Activated CD8-positive, alpha-beta memory T cell treated with anti-CD3 and anti-CD28 coated beads, Interleukin-2, amount 50 U/mL, for 4 hours (primary cell): ENCODE results near the gene RPRD1B.

Source experiments
- DNase-seq: peaks from one replicate; pipeline ENCODE4 v3.0.0-alpha.2; 2020

RPRD1B gene

GRCh38 chr20:38108986-38109541, 75.5 kb downstream of the RPRD1B start:
- DNase-seq = no peak

DNA sequence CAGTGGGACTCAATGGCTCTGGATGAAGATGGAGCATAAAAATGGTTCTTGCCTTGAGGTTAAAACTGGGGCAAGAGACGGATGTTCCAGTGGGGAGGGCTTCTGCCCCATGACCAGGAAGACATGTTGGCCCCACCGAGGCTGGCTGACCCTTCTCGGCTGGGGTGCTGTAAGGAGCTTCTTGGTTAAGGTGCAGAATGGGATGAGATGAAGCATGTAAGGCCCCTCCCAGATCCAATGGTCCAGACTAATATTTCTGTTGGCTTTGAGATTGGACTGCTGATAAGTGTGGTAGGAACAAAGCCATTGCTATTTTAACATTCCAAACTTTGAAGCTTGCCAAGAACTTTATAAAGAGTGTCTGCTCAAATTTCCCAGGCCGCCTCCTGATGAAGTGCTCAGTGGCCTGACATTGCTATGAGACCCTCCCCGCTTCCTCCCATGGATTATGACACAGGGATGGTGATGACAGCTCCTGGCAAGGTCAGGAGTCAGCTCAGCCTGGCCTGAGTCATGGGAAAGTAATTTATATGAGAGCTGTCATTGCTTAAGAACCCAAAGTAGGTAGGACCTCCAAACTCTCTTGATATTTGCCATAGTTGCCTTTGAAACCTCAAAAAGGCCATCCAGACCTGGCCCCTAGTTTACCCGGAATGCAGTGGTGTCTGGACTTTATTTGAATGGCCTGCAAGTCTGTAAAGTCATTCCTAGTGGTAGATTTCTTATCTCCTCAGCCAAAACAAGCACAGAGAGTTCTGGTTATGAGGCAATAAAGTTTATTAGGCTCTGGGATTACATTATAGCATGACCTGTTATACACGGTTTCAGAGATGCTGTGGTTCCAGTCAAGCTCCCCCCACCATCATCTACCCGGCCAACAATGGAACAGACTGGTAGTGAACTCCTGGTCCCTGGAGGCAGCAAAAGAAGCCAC, 76.3 kb downstream of the RPRD1B start:
- DNase-seq = no peak

- DNase-seq = no peak
Observed at GRCh38 chr20:38110525-38111178, 77.1 kb downstream of the RPRD1B start.

DNA sequence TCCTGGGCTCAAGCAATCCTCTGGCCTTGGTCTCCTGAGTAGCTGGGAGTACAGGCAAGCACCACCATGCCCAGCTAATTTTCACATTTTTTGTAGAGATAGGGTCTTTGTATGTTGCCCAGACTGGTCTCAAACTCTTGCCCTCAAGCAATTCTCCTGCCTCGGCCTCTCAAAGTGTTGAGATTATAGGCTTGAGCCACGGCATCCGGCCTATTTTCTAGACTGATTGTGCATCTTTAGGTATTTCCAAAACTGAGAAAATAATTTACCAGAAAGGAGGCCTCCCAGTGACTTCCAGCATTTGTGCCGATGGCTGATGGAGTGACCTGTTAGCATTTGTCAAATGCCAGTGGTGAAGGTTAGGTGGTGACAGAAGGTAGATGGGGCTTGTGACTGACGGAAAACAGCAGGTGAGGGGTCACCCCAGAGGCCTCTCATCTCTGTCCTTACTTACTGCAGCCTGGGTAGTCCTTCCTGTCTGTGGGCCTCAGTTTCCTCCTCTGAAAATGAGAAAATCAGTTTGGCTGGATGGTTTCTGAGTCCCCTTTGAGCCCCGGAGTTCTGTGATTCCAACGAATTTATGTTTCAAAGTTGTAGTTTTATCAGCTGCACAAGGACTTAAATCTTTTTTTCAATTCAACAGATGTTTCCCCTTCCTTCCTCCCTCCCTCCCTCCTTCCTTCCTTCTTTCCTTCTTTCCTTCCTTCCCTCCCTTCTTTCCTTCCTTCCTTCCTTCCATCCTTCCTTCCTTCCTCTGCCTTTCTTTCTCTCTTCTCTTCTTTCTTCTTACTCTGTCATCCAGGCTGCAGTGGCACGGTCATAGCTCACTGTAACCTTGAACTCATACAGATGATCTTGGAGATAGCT, 78.1 kb downstream of the RPRD1B start:
- DNase-seq = no peak

DNA sequence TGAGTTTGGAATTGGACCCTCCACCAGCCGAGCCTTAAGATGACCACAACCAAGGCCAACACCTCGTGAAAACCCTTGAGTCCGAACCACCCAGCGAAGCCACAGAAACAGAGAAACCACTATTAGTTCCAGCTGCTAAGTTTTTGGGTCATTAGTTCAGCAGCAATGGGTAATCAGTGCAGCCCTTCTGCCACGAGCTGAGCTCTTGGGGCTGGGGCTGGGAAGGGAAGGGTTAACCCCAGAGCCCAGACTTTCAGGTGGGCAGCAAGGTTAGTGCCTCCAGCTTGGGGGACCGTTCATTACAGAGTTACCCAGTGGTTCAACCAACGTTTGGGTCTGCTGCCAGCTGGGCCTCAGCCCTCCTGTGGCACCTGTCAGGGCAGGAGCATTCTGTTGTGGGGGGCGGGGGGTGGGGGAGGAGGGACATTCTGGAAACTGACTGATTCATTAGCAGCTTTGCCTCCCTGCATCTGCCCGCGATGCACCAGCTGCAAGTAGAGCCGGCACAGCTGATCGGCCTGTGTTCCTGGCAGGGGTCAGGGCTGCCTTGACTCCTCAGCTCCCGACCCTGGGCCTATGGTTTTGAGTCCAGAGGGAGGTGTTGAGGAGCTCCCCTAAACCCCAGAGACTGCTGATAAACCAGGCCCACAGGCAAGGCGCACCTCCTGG, 78.8 kb downstream of the RPRD1B start:
- DNase-seq = no peak

DNA sequence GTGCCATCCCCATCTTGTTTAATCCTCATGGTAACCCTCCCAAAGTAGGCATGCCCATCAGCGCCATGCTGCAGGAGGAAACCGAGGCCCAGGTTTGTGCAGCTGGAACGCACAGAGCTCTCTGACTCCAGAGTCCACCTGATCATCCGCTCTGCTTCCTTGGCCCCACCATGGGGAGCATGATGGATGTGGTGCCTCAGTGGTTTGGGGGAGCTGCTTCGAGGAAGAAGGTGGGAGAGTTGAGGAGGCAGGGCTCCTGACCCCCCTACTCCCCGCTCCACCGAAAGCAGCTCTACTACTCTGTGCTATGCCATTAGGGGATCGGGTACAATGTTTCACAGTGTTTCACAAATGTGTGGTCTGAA, 79.4 kb downstream of the RPRD1B start:
- no peak for DNase-seq

GRCh38 chr20:38113401-38114325, 80.1 kb downstream of the RPRD1B start:
- DNase-seq = no peak

- no peak for DNase-seq
Observed at GRCh38 chr20:38114353-38114791, 80.8 kb downstream of the RPRD1B start.

GRCh38 chr20:38115205-38115604, 81.7 kb downstream of the RPRD1B start:
- no peak for DNase-seq

DNA sequence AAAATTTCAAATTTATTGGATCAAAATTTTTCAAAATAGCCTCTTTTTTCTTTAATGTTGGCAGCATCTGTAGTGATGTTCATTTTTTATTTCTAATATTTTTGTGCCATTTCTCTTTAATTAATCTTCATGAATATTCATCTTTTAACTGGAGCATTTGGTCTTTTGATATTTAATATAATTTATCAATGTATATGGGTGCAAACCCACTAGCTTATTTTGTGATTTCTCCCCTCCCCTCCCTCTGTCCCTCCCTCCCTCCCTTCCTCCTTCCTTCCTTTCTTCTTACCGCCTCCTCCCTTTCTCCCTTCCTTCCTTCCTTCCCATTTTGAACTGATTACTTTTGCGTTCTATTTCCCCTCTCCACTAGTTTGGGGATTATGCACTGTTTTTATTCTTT, 82.3 kb downstream of the RPRD1B start:
- no peak for DNase-seq

DNA sequence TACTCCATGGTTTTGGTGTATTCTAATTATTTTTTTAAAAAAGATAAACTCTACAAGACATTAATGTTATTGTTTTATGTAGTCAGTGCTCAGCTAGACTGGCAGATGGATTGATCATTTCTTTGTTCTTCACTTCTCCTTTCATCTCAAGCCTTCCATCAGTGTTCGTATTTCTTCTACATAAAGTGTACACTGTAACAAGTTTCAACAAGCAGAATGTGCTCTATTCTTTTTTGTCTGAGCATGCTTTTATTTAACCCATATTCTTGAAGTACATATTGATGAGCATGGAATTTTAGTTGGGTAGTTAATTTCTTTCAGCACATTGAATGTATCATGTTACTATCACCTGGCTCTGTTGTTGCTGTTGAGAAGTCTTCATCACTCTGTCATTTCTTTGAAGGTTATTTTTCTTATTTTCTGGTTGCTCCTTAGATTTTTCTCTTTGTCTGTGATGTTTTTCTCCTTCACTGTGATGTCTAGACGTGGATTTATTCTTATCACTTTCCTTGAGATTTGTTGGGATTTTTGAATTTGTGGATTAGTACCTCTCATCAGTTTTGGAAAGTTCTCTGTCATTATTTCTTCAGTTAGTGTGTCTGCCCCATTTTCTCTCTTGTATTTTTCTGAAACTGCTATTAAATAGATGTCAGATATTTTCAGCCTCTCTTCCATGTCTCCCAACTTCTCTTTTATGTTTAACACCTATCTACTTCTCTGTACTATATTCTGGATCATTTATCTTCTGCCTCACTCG, 83.0 kb downstream of the RPRD1B start:
- DNase-seq = no peak

GRCh38 chr20:38117205-38117604, 83.7 kb downstream of the RPRD1B start:
- no peak for DNase-seq

DNA sequence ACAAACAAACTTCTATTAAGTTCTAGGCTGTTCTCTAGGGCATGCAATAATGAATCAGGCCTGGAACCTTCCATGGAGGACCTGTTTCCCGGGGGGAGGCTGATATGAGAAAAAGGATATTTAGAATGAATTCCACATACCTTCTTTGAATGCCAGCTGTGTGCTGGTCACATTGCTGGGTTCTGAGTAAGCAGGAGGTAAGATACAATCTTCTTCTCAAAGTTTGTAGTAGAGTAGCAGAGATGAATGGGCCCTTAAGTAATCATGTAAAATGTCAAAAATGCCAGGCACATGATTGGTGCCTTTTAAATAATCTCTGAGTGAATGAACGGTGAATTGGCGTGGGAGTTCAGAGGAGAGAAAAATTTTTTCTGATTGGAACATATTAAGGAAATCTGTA, 84.1 kb downstream of the RPRD1B start:
- no peak for DNase-seq

DNA sequence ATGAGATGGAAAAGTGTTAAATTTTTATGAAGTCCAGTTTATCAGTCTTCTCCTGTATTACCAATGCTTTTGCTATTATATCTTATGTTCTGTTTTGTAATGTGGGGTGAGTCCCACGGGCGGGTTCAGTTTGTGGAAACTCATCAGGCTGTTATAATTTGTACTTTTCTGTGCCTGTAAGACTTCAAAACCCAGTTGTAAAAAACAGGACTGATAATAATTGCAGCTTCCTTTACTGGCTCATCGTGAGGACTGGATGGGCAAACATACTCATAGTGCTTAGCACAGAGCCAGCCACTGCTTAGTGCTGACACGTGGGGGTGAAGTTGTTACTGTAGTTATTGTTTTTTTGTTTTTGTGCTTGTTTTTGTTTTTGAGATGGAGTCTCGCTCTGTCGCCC, 85.9 kb downstream of the RPRD1B start:
- DNase-seq = no peak

- DNase-seq = no peak
Observed at GRCh38 chr20:38120625-38120988, 87.1 kb downstream of the RPRD1B start.

DNA sequence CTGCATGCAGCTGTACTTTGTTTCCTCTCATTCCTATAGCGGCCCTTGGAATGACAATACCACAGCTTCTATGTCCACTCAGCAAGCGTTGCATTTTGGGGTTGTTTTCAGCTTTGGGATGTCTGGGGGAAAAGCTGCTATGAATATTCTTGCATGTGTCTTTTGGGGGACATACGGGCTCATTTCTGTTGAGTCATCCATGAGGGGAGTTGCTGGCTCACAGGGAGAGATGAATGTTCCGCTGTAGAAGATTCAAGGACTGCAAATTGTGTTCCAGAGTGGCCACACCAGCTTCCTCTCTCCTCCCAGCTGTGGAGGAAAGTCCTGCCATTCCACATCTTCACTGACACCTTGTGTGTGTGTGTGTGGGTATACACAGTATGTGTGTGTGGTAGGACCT, 88.2 kb downstream of the RPRD1B start:
- no peak for DNase-seq

DNA sequence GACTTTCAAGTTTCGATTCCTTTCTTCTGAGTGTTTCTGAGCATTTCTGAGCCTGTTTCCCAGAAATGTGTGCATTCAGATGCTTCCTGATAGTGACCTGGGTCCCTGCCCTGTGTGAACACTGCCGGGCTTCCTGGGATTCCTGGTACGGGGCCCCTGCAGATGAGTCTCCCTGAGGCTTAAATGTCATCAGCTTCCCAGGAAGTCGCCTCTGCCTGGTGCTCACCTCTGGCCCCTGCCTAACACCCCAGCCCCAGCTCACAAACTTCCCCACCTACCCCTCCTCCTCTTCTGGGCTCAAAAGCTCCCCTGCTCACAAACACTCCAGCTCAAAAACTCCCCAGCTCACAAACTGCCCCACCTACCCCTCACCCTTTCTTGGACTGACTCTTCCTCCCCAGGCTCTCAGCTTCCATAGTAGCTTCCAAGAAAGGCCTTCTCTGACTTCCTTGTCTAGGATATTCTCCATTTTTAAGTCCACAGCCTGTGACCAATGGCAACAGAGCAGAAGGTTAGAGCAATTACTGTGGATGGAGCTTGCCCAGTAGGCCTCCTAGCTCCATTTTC, 89.6 kb downstream of the RPRD1B start:
- DNase-seq = no peak

DNA sequence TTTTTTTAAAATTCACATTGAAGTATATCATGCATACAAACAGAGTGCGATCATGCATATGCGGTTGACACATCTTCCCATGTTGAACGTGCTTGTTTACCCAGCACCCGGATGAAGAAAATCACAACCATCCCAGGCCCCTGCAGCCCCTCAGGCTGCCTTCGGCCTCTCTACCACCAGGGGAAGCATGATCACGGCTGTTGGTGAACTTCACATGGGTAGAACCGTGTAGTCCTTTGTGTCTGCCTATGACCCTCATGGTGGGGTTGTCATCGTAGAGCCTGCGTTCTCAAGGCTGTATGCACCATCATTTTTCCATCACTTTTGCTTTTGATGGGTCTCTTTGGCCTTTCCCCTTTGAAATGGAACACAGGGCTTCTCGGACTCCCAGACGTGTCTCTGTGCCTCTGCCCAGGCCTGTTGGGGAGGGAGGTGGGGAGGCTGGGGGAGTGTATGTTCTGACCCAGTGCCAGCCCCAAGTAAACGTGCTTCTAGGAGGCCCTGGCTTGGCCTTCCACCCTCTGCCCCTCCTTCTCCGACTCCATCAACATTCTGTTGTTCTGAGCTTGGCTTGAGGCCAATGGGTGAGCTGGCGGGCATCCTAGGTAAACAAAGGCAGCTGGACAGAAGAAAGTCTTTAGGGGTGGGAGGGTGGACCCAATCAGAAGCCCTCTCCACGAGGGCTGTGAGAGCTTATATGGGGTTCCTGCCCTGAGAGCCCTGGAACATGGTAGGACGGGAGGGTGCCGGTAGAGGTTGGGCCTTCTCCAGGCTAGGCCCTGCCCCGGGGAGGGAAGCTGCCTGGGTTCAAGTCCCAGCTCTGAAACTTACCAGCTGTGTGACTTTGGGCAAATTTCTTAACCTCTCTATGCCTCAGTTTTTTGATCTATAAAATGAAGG, 91.9 kb downstream of the RPRD1B start:
- no peak for DNase-seq
